ENCODE data around the gene TRMO. TPM values are rescaled to one million over a fixed set of nuclear protein-coding genes. Genes with fewer than 3 reads are reported as not detected.

The TRMO gene
- total and polyA plus RNA-seq, 9 of the 15 experiments (the other 6 are each of a cell fraction or from before 2014, with no cell fraction given) = 5.6 to 22.4 (median 16.2) TPM

GRCh38 chr9:97958812-97959511, 36.7 kb upstream of the TRMO start (continued):
- TF ChIP-seq, protein P1, sequence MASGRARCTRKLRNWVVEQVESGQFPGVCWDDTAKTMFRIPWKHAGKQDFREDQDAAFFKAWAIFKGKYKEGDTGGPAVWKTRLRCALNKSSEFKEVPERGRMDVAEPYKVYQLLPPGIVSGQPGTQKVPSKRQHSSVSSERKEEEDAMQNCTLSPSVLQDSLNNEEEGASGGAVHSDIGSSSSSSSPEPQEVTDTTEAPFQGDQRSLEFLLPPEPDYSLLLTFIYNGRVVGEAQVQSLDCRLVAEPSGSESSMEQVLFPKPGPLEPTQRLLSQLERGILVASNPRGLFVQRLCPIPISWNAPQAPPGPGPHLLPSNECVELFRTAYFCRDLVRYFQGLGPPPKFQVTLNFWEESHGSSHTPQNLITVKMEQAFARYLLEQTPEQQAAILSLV (tag; IDR thresholded peaks at IDR 0.05) = no peak
- TF ChIP-seq, protein P2, sequence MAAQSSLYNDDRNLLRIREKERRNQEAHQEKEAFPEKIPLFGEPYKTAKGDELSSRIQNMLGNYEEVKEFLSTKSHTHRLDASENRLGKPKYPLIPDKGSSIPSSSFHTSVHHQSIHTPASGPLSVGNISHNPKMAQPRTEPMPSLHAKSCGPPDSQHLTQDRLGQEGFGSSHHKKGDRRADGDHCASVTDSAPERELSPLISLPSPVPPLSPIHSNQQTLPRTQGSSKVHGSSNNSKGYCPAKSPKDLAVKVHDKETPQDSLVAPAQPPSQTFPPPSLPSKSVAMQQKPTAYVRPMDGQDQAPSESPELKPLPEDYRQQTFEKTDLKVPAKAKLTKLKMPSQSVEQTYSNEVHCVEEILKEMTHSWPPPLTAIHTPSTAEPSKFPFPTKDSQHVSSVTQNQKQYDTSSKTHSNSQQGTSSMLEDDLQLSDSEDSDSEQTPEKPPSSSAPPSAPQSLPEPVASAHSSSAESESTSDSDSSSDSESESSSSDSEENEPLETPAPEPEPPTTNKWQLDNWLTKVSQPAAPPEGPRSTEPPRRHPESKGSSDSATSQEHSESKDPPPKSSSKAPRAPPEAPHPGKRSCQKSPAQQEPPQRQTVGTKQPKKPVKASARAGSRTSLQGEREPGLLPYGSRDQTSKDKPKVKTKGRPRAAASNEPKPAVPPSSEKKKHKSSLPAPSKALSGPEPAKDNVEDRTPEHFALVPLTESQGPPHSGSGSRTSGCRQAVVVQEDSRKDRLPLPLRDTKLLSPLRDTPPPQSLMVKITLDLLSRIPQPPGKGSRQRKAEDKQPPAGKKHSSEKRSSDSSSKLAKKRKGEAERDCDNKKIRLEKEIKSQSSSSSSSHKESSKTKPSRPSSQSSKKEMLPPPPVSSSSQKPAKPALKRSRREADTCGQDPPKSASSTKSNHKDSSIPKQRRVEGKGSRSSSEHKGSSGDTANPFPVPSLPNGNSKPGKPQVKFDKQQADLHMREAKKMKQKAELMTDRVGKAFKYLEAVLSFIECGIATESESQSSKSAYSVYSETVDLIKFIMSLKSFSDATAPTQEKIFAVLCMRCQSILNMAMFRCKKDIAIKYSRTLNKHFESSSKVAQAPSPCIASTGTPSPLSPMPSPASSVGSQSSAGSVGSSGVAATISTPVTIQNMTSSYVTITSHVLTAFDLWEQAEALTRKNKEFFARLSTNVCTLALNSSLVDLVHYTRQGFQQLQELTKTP (IDR thresholded peaks at IDR 0.05; ENCODE audit: low read depth in 1 of 2, partially characterized antibody in 2 of 2) = no peak
- TF ChIP-seq MCM5 (IDR thresholded peaks at IDR 0.05; ENCODE audit: low read depth) = no peak
- TF ChIP-seq, protein P3, sequence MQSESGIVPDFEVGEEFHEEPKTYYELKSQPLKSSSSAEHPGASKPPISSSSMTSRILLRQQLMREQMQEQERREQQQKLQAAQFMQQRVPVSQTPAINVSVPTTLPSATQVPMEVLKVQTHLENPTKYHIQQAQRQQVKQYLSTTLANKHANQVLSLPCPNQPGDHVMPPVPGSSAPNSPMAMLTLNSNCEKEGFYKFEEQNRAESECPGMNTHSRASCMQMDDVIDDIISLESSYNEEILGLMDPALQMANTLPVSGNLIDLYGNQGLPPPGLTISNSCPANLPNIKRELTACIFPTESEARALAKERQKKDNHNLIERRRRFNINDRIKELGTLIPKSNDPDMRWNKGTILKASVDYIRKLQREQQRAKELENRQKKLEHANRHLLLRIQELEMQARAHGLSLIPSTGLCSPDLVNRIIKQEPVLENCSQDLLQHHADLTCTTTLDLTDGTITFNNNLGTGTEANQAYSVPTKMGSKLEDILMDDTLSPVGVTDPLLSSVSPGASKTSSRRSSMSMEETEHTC (IDR thresholded peaks at IDR 0.05) = no peak
- TF ChIP-seq, protein P4, sequence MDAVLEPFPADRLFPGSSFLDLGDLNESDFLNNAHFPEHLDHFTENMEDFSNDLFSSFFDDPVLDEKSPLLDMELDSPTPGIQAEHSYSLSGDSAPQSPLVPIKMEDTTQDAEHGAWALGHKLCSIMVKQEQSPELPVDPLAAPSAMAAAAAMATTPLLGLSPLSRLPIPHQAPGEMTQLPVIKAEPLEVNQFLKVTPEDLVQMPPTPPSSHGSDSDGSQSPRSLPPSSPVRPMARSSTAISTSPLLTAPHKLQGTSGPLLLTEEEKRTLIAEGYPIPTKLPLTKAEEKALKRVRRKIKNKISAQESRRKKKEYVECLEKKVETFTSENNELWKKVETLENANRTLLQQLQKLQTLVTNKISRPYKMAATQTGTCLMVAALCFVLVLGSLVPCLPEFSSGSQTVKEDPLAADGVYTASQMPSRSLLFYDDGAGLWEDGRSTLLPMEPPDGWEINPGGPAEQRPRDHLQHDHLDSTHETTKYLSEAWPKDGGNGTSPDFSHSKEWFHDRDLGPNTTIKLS (IDR thresholded peaks at IDR 0.05; ENCODE audit: borderline replicate concordance, low read depth) = no peak
- no peak for TF ChIP-seq JUNB (CRISPR knock-in tag; conservative IDR thresholded peaks at IDR 0.05)
- no peak for TF ChIP-seq NR3C1 (CRISPR knock-in tag; IDR thresholded peaks at IDR 0.05)
- TF ChIP-seq ZNF316 (IDR thresholded peaks at IDR 0.05) = peak; percentile 85
- peak; percentile 52; the same call in 1 of the 2 replicates for TF ChIP-seq ZNF584 (CRISPR knock-in tag; IDR thresholded peaks at IDR 0.05; ENCODE audit: low read depth)
- TF ChIP-seq HNRNPLL (IDR thresholded peaks at IDR 0.05; ENCODE audit: low read depth, low read length, poor library complexity, severe bottlenecking) = no peak
- TF ChIP-seq CCNT2 (IDR thresholded peaks at IDR 0.05; ENCODE audit: borderline replicate concordance, extremely low read depth, insufficient read length, low read depth, low read length) = no peak
- TF ChIP-seq, protein P5, sequence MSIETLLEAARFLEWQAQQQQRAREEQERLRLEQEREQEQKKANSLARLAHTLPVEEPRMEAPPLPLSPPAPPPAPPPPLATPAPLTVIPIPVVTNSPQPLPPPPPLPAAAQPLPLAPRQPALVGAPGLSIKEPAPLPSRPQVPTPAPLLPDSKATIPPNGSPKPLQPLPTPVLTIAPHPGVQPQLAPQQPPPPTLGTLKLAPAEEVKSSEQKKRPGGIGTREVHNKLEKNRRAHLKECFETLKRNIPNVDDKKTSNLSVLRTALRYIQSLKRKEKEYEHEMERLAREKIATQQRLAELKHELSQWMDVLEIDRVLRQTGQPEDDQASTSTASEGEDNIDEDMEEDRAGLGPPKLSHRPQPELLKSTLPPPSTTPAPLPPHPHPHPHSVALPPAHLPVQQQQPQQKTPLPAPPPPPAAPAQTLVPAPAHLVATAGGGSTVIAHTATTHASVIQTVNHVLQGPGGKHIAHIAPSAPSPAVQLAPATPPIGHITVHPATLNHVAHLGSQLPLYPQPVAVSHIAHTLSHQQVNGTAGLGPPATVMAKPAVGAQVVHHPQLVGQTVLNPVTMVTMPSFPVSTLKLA (conservative IDR thresholded peaks at IDR 0.05) = no peak
- TF ChIP-seq SMARCC2 (IDR thresholded peaks at IDR 0.05; ENCODE audit: low read depth) = no peak
- TF ChIP-seq, protein P6, sequence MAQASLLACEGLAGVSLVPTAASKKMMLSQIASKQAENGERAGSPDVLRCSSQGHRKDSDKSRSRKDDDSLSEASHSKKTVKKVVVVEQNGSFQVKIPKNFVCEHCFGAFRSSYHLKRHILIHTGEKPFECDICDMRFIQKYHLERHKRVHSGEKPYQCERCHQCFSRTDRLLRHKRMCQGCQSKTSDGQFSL (CRISPR knock-in tag; IDR thresholded peaks at IDR 0.05) = no peak
- TF ChIP-seq, protein P6 (tag; IDR thresholded peaks at IDR 0.05) = no peak
